Kidney epithelial cell (primary cell): ENCODE results near the gene STARD13. TPM values are rescaled to one million over a fixed set of nuclear protein-coding genes. Genes with fewer than 3 reads are reported as not detected.

Source experiments
- DNase-seq: peaks from one replicate; pipeline ENCODE4 v3.0.0-alpha.2; 2010; ENCODE audit warnings: low read depth
- H3K27me3 ChIP-seq: 2 replicates; pipeline ENCODE4 v1.6.0; 2011; ENCODE audit warnings: low read length; ENCODE audit not compliant: control insufficient read depth, insufficient read depth
- H3K36me3 ChIP-seq: 2 replicates; pipeline ENCODE4 v1.5.1; 2011; ENCODE audit warnings: low read length; ENCODE audit not compliant: control insufficient read depth, insufficient read depth
- H3K4me3 ChIP-seq: 2 replicates; pipeline ENCODE4 v1.5.1; 2011; ENCODE audit warnings: low read depth, mild to moderate bottlenecking, control low read depth, low read length
- total RNA-seq: library from RNA; depleted of rRNA; stranded (reverse); fragments of >200 nt; gene quantifications from 2 replicates; pipeline ENCODE4 v1.2.3, GENCODE V29; 2015
- TF ChIP-seq, protein P1 (sequence below): IDR thresholded peaks from 2 replicates; pipeline ENCODE4 v1.5.1; 2011; ENCODE audit warnings: mild to moderate bottlenecking, moderate library complexity, low read length, control low read depth, inconsistent platforms; ENCODE audit not compliant: insufficient read depth, poor library complexity, severe bottlenecking

STARD13 gene
- total RNA-seq, 1 donor from 2014 or later, result 10.1 TPM

DNA sequence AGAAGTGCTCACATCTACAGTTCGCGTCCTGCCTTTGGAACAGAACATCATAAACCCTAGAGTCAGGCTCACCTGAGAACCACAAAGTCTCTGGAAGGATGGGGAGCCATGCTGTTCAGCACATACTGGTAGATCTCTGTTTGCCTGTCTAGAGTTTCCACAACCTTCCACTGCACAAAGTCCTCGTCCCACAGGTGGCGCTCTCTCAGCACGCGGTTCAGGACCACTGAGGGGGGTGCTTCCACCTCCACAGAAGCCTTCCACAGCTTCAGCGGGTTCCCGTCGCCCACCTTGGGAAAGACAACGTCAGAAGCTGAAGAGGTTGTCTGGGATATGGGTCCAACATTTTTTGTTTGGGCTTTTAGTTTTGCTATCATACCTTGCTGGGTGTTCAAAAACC, 175.8 kb downstream of the STARD13 start:
- Histone ChIP-seq H3K27me3 (no peaks in the 10 kb centered on the region), H3K4me3 (no peak overlapping the region), H3K36me3 (peaks cover 3% of the 10 kb centered on the region)
- TF ChIP-seq, protein P1, sequence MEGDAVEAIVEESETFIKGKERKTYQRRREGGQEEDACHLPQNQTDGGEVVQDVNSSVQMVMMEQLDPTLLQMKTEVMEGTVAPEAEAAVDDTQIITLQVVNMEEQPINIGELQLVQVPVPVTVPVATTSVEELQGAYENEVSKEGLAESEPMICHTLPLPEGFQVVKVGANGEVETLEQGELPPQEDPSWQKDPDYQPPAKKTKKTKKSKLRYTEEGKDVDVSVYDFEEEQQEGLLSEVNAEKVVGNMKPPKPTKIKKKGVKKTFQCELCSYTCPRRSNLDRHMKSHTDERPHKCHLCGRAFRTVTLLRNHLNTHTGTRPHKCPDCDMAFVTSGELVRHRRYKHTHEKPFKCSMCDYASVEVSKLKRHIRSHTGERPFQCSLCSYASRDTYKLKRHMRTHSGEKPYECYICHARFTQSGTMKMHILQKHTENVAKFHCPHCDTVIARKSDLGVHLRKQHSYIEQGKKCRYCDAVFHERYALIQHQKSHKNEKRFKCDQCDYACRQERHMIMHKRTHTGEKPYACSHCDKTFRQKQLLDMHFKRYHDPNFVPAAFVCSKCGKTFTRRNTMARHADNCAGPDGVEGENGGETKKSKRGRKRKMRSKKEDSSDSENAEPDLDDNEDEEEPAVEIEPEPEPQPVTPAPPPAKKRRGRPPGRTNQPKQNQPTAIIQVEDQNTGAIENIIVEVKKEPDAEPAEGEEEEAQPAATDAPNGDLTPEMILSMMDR, result peak; percentile 18
- no peak for DNase-seq

DNA sequence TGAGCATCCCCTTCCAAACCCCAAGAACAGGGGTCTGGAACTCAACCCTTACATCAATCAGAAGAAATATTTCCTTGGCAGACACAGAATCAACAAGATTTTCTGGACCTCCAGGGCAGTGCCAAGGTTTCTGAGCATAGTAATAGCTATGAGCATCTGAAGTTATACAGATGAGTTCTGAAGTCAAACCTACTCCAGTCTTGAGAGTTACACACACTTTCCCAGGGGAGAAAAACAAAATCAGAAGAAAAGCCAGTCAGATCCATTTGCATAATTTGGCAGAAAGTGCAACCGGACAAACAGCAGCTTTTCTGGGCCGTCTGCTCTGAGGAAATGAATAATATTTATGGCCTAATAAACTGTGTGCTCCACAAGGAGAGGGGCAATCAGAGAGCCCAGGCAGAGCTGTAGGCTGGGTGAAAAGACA, 176.3 kb downstream of the STARD13 start:
- TF ChIP-seq, protein P1, result no peak
- H3K36me3 ChIP-seq, result peaks cover 3% of the 10 kb centered on the region
- no peak for DNase-seq
- H3K27me3 ChIP-seq, result no peaks in the 10 kb centered on the region
- H3K4me3 ChIP-seq, result no peak overlapping the region

GRCh38 chr13:33108620-33109019, 176.9 kb downstream of the STARD13 start:
- no peaks in the 10 kb centered on the region for H3K27me3 ChIP-seq
- no peak overlapping the region for H3K4me3 ChIP-seq
- TF ChIP-seq, protein P1, result no peak
- H3K36me3 ChIP-seq, result peaks cover 3% of the 10 kb centered on the region
- no peak for DNase-seq

DNA sequence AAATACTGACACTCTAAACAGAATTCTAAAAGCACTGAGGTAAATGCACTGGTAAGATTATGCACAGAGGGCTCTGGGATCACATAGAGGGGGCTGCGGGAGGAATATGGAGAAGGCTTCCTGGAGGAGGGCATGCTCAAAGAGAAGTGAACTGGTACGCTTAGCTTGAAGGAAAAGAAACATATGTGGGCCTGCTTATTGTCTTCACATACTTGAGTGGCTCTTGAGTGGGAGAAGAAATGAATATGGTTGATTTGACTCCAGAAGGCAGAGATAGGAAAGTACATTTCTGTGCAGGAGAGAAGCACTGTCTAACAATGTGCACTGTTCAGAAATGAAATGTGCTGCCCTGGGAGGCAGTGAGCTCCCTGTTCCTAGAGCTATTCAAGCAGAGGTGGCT, 178.2 kb downstream of the STARD13 start:
- no peak for DNase-seq
- Histone ChIP-seq H3K4me3 (no peak overlapping the region), H3K27me3 (no peaks in the 10 kb centered on the region), H3K36me3 (peaks cover 2% of the 10 kb centered on the region)
- TF ChIP-seq, protein P1, result no peak

DNA sequence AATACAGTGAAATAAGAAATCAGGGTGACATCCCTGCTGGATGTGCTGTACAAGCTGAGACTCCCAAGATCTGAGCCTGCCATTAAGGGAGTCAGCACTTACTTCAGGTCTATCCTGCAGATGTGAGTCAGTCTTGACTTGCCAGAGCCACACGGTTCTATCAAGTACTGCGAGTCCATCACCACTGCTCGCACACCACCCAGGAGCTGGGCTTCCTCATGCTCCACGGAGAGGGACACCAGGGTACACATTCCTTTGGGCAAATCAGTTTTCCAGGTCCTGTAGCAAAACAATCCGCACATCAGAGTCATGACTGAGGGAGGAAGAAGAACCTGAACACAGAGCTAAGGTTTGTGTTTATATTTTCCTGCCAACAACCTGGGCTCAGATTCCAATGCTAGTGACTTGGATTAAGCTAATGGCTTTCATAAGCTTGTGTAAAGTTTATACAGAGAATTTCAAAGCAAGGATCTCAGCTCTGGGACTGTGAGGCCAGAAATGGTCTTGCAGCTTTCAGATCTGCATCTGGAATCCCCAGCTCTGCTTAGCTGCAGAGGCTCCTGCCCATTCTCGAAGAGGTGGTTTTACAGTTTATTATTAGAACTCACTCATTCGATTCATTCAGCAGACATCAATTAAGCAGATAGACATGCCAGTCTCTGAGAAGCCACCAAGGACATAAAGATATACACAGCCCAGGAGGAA, 178.7 kb downstream of the STARD13 start:
- Histone ChIP-seq H3K4me3 (no peak overlapping the region), H3K36me3 (peaks cover 2% of the 10 kb centered on the region), H3K27me3 (no peaks in the 10 kb centered on the region)
- no peak for DNase-seq
- TF ChIP-seq, protein P1, result no peak
